H1 (cell line): ENCODE results near the gene KIF26B. TPM values are rescaled to one million over a fixed set of nuclear protein-coding genes. Genes with fewer than 3 reads are reported as not detected.

Source experiments
- BCL11A ChIP-seq, 2 experiments: IDR thresholded peaks; one replicate each; pipeline ENCODE4 v1.6.1; 2011; ENCODE audit warnings: low read depth in 2 of 2, low read length in 2 of 2, mild to moderate bottlenecking in 2 of 2
- CHD2 ChIP-seq: IDR thresholded peaks from 2 replicates; pipeline ENCODE4 v1.6.1; 2012; ENCODE audit warnings: low read length, improper control_type of control experiment
- CHD7 ChIP-seq: fragments of 300-600 bp; sonication (generic); IDR thresholded peaks from 2 replicates; pipeline ENCODE4 v1.7.1; 2012; ENCODE audit warnings: low read length, moderate library complexity, mild to moderate bottlenecking, inconsistent platforms; ENCODE audit not compliant: insufficient replicate concordance
- FOSL1 ChIP-seq: IDR thresholded peaks from 2 replicates; pipeline ENCODE4 v1.6.1; 2011; ENCODE audit warnings: mild to moderate bottlenecking, low read depth, low read length, moderate library complexity; ENCODE audit not compliant: insufficient read depth
- GABPA ChIP-seq: IDR thresholded peaks from 2 replicates; pipeline ENCODE4 v1.6.1; 2011; ENCODE audit warnings: mild to moderate bottlenecking, low read length, moderate library complexity, borderline replicate concordance; ENCODE audit not compliant: insufficient read depth
- KDM5A ChIP-seq: fragments of 200-600 bp; IDR thresholded peaks from 2 replicates; pipeline ENCODE4 v1.7.1; 2012; ENCODE audit warnings: mild to moderate bottlenecking, low read length, inconsistent platforms, mixed read lengths
- MAFK ChIP-seq: IDR thresholded peaks from 2 replicates; pipeline ENCODE4 v1.6.1; 2012; ENCODE audit warnings: low read depth, mild to moderate bottlenecking, improper control_type of control experiment, low read length
- NANOG ChIP-seq: IDR thresholded peaks from 2 replicates; pipeline ENCODE4 v1.6.1; 2011; ENCODE audit warnings: low read length, low read depth, mild to moderate bottlenecking, inconsistent platforms; ENCODE audit not compliant: insufficient read depth, poor library complexity, severe bottlenecking
- RBBP5 ChIP-seq: IDR thresholded peaks from 2 replicates; pipeline ENCODE4 v1.7.1; 2012; ENCODE audit warnings: low read depth, mild to moderate bottlenecking, inconsistent platforms, low read length, moderate library complexity, borderline replicate concordance
- SIX5 ChIP-seq: IDR thresholded peaks from 2 replicates; pipeline ENCODE4 v1.6.1; 2011; ENCODE audit warnings: mild to moderate bottlenecking, low read depth, low read length
- SP1 ChIP-seq: IDR thresholded peaks from 2 replicates; pipeline ENCODE4 v1.6.1; 2011; ENCODE audit warnings: low read depth, low read length
- TBP ChIP-seq: IDR thresholded peaks from 2 replicates; pipeline ENCODE4 v1.6.1; 2011; ENCODE audit warnings: low read depth, low read length, improper control_type of control experiment
- polyA plus RNA-seq, 7 experiments: library from polyadenylated mRNA; depleted of rRNA in 3 of 7; stranded (reverse) in 5 of 7; unstranded in 2 of 7; fragments of >200 nt in 5 of 7; fragments of 200-250 nt in 2 of 7; gene quantifications; 1 replicate in 5 of 7; 2 replicates in 1 of 7; 4 replicates in 1 of 7; pipeline versions ENCODE4 v1.2.1 to v1.2.3, GENCODE V29; 2011 to 2013; ENCODE audit warnings: missing spikeins in 2 of 7, mixed read lengths in 2 of 7
- total RNA-seq: library from RNA; stranded (reverse); fragmentation: NEBNext Ultra II Directional; extraction: Animal tissue kit (Norgen Biotek cat#: 25700); gene quantifications from 2 replicates; pipeline ENCODE4 v1.2.1, GENCODE V29; 2021

The KIF26B gene
- total and polyA plus RNA-seq, 2 of the 8 experiments (the other 6 are each of a cell fraction or from before 2014, with no cell fraction given), result 0.06 to 0.28 TPM

GRCh38 chr1:245753807-245754206, 599.0 kb downstream of the KIF26B start (continued):
- TF ChIP-seq CHD7 (no peak), SIX5 (no peak), FOSL1 (no peak), GABPA (no peak), TBP (no peak), BCL11A (IDR thresholded peaks at IDR 0.05; ENCODE audit: low read depth in 2 of 2, low read length in 2 of 2) (no peak), RBBP5 (no peak), MAFK (no peak), SP1 (no peak), CHD2 (no peak), KDM5A (no peak), NANOG (no peak)
- TF ChIP-seq, all 59 proteins: peak for 0
